ENCODE results near the gene UFD1. TPM values are rescaled to one million over a fixed set of nuclear protein-coding genes. Genes with fewer than 3 reads are reported as not detected.

Gene UFD1
- polyA plus RNA-seq, 3 donors, result 57.0 to 82.5 (median 68.5) TPM

DNA sequence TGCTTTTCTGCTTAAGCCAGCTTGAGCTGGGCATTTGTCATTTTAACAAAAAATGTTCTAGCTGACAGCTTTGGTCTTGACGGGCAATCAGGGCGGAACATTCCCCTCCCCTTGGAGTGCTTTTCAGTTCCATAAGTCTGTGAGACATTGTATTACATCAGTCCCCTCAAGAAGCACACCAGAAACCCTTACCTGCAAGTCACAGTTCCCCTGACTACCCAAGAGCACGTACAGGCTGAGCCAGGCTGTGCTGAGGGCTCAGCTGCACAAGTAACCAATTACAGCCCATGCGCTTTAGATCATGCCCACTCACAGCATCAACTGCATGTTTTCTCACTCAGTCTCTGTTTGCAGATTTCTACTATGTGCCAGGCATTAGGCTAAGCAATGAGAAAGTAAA is 66.5 kb downstream of the UFD1 start:
- 94% methylated on average over 4 of the region's 4 CpGs for WGBS (ENCODE audit: insufficient coverage)
- peaks cover 67% of the 10 kb centered on the region for H3K79me2 ChIP-seq (ENCODE audit: insufficient read depth, low read length)

DNA sequence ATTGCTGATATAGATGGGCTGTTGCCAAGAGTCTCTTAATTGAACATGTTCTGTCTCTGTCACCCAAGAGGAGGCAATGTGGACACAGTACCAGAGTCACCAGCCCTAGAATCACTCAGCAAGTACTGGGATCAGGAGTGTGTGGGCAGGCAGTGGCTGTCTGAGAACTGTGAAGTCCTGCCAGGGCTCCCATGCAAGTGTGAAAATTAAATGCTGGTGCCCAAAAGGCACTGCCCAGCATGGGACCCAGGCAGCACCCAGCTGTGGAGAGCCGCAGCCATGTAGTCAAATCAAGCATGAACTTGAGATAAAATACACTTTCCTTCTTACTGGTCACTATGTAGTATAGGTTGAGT is 67.3 kb downstream of the UFD1 start:
- no peak overlapping the region for H3K4me3 Mint-ChIP-seq
- Histone ChIP-seq H3K9me3 (replicated peaks in 1 of 2; ENCODE audit: control insufficient read depth in 1 of 2, insufficient read depth in 1 of 2, low read length in 2 of 2) (no peaks in the 10 kb centered on the region), H3K4me3 (replicated peaks in 1 of 3; ENCODE audit: low read depth in 2 of 3, low read length in 3 of 3) (no peak overlapping the region), H3K79me2 (ENCODE audit: insufficient read depth, low read length) (peaks cover 59% of the 10 kb centered on the region), H3K4me2 (replicated peaks; ENCODE audit: extremely low read depth, low read length, poor library complexity, severe bottlenecking) (no peak overlapping the region), H2AFZ (ENCODE audit: insufficient read depth, low read depth, low read length, poor library complexity, severe bottlenecking) (no peak overlapping the region), H3K27me3 (ENCODE audit: control insufficient read depth in 2 of 2, insufficient read depth in 2 of 2, low read length in 2 of 2) (no peaks in the 10 kb centered on the region), H3K4me1 (ENCODE audit: control insufficient read depth in 1 of 2, insufficient read depth in 2 of 2, low read length in 2 of 2) (no peaks in the 10 kb centered on the region), H3K9ac (ENCODE audit: insufficient read depth, low read length, poor library complexity, severe bottlenecking) (no peak overlapping the region), H4K20me1 (ENCODE audit: insufficient read depth, low read length) (peaks cover 70% of the 10 kb centered on the region), H3K36me3 (replicated peaks in 1 of 2; ENCODE audit: control insufficient read depth in 1 of 2, insufficient read depth in 2 of 2, low read length in 2 of 2) (peaks cover 44% of the 10 kb centered on the region in 2 donors), H3K27ac (ENCODE audit: low read depth in 1 of 2, low read length in 2 of 2) (no peak overlapping the region)
- no peaks in the 10 kb centered on the region for H3K4me1 Mint-ChIP-seq
- no peaks in the 10 kb centered on the region for H3K27me3 Mint-ChIP-seq (ENCODE audit: low read depth in 3 of 3)
- no peaks in the 10 kb centered on the region for H3K9me3 Mint-ChIP-seq
- WGBS (ENCODE audit: insufficient coverage), result no CpG with 5 or more reads among the region's 1 CpG
- peaks cover 42 to 60% of the 10 kb centered on the region in 2 donors for H3K36me3 Mint-ChIP-seq
- intact Hi-C loops (cut with micrococcal nuclease), result no loop called here
- TF ChIP-seq, protein P1, sequence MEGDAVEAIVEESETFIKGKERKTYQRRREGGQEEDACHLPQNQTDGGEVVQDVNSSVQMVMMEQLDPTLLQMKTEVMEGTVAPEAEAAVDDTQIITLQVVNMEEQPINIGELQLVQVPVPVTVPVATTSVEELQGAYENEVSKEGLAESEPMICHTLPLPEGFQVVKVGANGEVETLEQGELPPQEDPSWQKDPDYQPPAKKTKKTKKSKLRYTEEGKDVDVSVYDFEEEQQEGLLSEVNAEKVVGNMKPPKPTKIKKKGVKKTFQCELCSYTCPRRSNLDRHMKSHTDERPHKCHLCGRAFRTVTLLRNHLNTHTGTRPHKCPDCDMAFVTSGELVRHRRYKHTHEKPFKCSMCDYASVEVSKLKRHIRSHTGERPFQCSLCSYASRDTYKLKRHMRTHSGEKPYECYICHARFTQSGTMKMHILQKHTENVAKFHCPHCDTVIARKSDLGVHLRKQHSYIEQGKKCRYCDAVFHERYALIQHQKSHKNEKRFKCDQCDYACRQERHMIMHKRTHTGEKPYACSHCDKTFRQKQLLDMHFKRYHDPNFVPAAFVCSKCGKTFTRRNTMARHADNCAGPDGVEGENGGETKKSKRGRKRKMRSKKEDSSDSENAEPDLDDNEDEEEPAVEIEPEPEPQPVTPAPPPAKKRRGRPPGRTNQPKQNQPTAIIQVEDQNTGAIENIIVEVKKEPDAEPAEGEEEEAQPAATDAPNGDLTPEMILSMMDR (IDR thresholded peaks at IDR 0.05), result no peak
- no peak for DNase-seq
- peak overlapping the region in 2 of 7 donors; percentile 12 to 28 for H3K27ac Mint-ChIP-seq

More for the DNA sequence above, 66.5 kb downstream of the UFD1 start:
- TF ChIP-seq, protein P1 (IDR thresholded peaks at IDR 0.05), result no peak
- Mint-ChIP-seq H3K27me3 (ENCODE audit: low read depth in 3 of 3) (no peaks in the 10 kb centered on the region), H3K9me3 (peaks cover 0 to 1% (median 0%) of the 10 kb centered on the region in 7 donors), H3K4me3 (no peak overlapping the region), H3K4me1 (peaks cover 4% of the 10 kb centered on the region), H3K36me3 (peaks cover 34 to 55% of the 10 kb centered on the region in 2 donors), H3K27ac (peak overlapping the region in 3 of 7 donors; percentile 5 to 52 (median 25))
- Histone ChIP-seq H3K4me1 (ENCODE audit: control insufficient read depth in 1 of 2, insufficient read depth in 2 of 2, low read length in 2 of 2) (no peaks in the 10 kb centered on the region), H3K27ac (ENCODE audit: low read depth in 1 of 2, low read length in 2 of 2) (no peak overlapping the region), H3K36me3 (replicated peaks in 1 of 2; ENCODE audit: control insufficient read depth in 1 of 2, insufficient read depth in 2 of 2, low read length in 2 of 2) (peaks cover 36 to 38% of the 10 kb centered on the region in 2 donors), H4K20me1 (ENCODE audit: insufficient read depth, low read length) (peaks cover 78% of the 10 kb centered on the region), H3K9me3 (replicated peaks in 1 of 2; ENCODE audit: control insufficient read depth in 1 of 2, insufficient read depth in 1 of 2, low read length in 2 of 2) (no peaks in the 10 kb centered on the region), H3K27me3 (ENCODE audit: control insufficient read depth in 2 of 2, insufficient read depth in 2 of 2, low read length in 2 of 2) (no peaks in the 10 kb centered on the region), H3K4me3 (replicated peaks in 1 of 3; ENCODE audit: low read depth in 2 of 3, low read length in 3 of 3) (no peak overlapping the region), H3K9ac (ENCODE audit: insufficient read depth, low read length, poor library complexity, severe bottlenecking) (no peak overlapping the region), H2AFZ (ENCODE audit: insufficient read depth, low read depth, low read length, poor library complexity, severe bottlenecking) (no peak overlapping the region), H3K4me2 (replicated peaks; ENCODE audit: extremely low read depth, low read length, poor library complexity, severe bottlenecking) (no peak overlapping the region)
- intact Hi-C loops (cut with micrococcal nuclease), result no loop called here
- DNase-seq, result no peak

Measured in CD14-positive monocyte (primary cell).